Neural cell (in vitro differentiated cells): Measurements from ENCODE around the gene P4HA3.

Experiments used
- EP300 ChIP-seq: fragments of 450-650 bp; conservative IDR thresholded peaks from 2 replicates; pipeline ENCODE4 v1.6.1; 2014; ENCODE audit warnings: antibody characterized with exemption, mild to moderate bottlenecking, moderate library complexity; ENCODE audit not compliant: poor library complexity, severe bottlenecking
- EZH2 ChIP-seq: fragments of 200-600, 300-800 bp; shearing (Covaris generic), sonication (generic); IDR thresholded peaks from 2 replicates; pipeline ENCODE4 v1.6.1; 2014; ENCODE audit warnings: antibody characterized with exemption, low read length, borderline replicate concordance, mild to moderate bottlenecking; ENCODE audit not compliant: insufficient read depth, poor library complexity, severe bottlenecking
- MXI1 ChIP-seq: fragments of 450-650 bp; conservative IDR thresholded peaks from 2 replicates; pipeline ENCODE4 v1.6.1; 2014; ENCODE audit warnings: antibody characterized with exemption, mild to moderate bottlenecking; ENCODE audit not compliant: poor library complexity, severe bottlenecking
- POLR2AphosphoS5 ChIP-seq: IDR thresholded peaks from 2 replicates; pipeline ENCODE4 v1.6.1; 2012
- RAD21 ChIP-seq: fragments of 450-650 bp; conservative IDR thresholded peaks from 2 replicates; pipeline ENCODE4 v1.6.1; 2014; ENCODE audit warnings: antibody characterized with exemption, mild to moderate bottlenecking, moderate library complexity
- SMC3 ChIP-seq: fragments of 450-650 bp; conservative IDR thresholded peaks from 2 replicates; pipeline ENCODE4 v1.6.1; 2014; ENCODE audit warnings: antibody characterized with exemption, mild to moderate bottlenecking, moderate library complexity; ENCODE audit not compliant: poor library complexity
- TAF1 ChIP-seq: IDR thresholded peaks from 2 replicates; pipeline ENCODE4 v1.6.1; 2012; ENCODE audit warnings: low read depth
- TF ChIP-seq, protein P1 (sequence below): fragments of 450-650 bp; IDR thresholded peaks from 2 replicates; pipeline ENCODE4 v1.5.1; 2014; ENCODE audit warnings: antibody characterized with exemption, mild to moderate bottlenecking, moderate library complexity; ENCODE audit not compliant: poor library complexity, severe bottlenecking
- TF ChIP-seq, protein P2 (sequence below): IDR thresholded peaks from 2 replicates; pipeline ENCODE4 v1.6.1; 2012; ENCODE audit warnings: borderline replicate concordance

DNA sequence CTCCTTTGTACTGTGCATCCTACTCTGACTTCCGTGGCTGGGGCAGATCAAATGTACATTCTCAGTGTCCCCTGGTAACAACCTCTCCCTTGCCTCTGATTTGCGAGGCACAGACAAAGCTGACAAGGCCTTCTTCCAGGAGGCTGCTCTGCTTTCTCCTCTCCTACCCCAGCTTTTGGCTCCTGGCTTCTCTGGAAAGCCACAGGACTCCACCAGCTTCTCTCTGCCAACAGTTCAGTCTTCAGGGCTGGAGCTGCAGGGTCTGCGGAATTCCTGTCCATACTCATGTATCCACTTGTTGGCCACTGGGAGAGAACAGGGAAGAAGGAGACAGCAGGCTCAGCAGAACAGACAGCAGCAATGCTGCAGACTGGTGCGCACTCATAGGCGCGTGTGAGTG is 44.4 kb downstream of the P4HA3 start:
- TF ChIP-seq MXI1 (no peak), EZH2 (no peak), EP300 (no peak), POLR2AphosphoS5 (no peak), TAF1 (no peak), SMC3 (no peak), RAD21 (no peak)
- TF ChIP-seq, protein P1, sequence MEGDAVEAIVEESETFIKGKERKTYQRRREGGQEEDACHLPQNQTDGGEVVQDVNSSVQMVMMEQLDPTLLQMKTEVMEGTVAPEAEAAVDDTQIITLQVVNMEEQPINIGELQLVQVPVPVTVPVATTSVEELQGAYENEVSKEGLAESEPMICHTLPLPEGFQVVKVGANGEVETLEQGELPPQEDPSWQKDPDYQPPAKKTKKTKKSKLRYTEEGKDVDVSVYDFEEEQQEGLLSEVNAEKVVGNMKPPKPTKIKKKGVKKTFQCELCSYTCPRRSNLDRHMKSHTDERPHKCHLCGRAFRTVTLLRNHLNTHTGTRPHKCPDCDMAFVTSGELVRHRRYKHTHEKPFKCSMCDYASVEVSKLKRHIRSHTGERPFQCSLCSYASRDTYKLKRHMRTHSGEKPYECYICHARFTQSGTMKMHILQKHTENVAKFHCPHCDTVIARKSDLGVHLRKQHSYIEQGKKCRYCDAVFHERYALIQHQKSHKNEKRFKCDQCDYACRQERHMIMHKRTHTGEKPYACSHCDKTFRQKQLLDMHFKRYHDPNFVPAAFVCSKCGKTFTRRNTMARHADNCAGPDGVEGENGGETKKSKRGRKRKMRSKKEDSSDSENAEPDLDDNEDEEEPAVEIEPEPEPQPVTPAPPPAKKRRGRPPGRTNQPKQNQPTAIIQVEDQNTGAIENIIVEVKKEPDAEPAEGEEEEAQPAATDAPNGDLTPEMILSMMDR, result no peak
- TF ChIP-seq, protein P2, sequence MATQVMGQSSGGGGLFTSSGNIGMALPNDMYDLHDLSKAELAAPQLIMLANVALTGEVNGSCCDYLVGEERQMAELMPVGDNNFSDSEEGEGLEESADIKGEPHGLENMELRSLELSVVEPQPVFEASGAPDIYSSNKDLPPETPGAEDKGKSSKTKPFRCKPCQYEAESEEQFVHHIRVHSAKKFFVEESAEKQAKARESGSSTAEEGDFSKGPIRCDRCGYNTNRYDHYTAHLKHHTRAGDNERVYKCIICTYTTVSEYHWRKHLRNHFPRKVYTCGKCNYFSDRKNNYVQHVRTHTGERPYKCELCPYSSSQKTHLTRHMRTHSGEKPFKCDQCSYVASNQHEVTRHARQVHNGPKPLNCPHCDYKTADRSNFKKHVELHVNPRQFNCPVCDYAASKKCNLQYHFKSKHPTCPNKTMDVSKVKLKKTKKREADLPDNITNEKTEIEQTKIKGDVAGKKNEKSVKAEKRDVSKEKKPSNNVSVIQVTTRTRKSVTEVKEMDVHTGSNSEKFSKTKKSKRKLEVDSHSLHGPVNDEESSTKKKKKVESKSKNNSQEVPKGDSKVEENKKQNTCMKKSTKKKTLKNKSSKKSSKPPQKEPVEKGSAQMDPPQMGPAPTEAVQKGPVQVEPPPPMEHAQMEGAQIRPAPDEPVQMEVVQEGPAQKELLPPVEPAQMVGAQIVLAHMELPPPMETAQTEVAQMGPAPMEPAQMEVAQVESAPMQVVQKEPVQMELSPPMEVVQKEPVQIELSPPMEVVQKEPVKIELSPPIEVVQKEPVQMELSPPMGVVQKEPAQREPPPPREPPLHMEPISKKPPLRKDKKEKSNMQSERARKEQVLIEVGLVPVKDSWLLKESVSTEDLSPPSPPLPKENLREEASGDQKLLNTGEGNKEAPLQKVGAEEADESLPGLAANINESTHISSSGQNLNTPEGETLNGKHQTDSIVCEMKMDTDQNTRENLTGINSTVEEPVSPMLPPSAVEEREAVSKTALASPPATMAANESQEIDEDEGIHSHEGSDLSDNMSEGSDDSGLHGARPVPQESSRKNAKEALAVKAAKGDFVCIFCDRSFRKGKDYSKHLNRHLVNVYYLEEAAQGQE, result no peak
